Neural progenitor cell (in vitro differentiated cells): ENCODE measurements around the gene SNX5. TPM values are rescaled to one million over a fixed set of nuclear protein-coding genes. Genes with fewer than 3 reads are reported as not detected.

ENCODE experiments used
- DNase-seq: peaks from one replicate; pipeline ENCODE4 v3.0.0-alpha.2; 2016; ENCODE audit warnings: low spot score
- H2AFZ ChIP-seq: fragments of 200-600 bp; sonication (generic); replicated peaks from 2 replicates; pipeline ENCODE4 v1.6.1; 2016; ENCODE audit warnings: antibody characterized with exemption
- H3F3A ChIP-seq: fragments of 200-600 bp; sonication (generic); 2 replicates; pipeline ENCODE4 v1.6.1; 2016; ENCODE audit warnings: antibody characterized with exemption, low read depth
- H3K27ac ChIP-seq: fragments of 200-600 bp; sonication (generic); 2 replicates; pipeline ENCODE4 v1.5.1; 2016; ENCODE audit warnings: mild to moderate bottlenecking
- H3K27me3 ChIP-seq: fragments of 200-600 bp; sonication (generic); 2 replicates; pipeline ENCODE4 v1.6.1; 2016; ENCODE audit warnings: mild to moderate bottlenecking, moderate library complexity
- H3K36me3 ChIP-seq: fragments of 200-600 bp; sonication (generic); 2 replicates; pipeline ENCODE4 v1.5.1; 2016
- H3K4me1 ChIP-seq: fragments of 200-600 bp; sonication (generic); 2 replicates; pipeline ENCODE4 v1.6.1; 2016; ENCODE audit warnings: mixed run types
- H3K4me2 ChIP-seq: fragments of 200-600 bp; sonication (generic); 2 replicates; pipeline ENCODE4 v1.6.1; 2016
- H3K4me3 ChIP-seq: fragments of 200-600 bp; sonication (generic); 2 replicates; pipeline ENCODE4 v1.5.1; 2016
- H3K79me2 ChIP-seq: fragments of 200-600 bp; sonication (generic); 2 replicates; pipeline ENCODE4 v1.6.1; 2016; ENCODE audit warnings: low read depth
- H3K9ac ChIP-seq: fragments of 200-600 bp; sonication (generic); 2 replicates; pipeline ENCODE4 v1.6.1; 2016
- H3K9me3 ChIP-seq: fragments of 200-600 bp; sonication (generic); 2 replicates; pipeline ENCODE4 v1.5.1; 2016; ENCODE audit warnings: low read depth
- H4K20me1 ChIP-seq: fragments of 200-600 bp; sonication (generic); 2 replicates; pipeline ENCODE4 v1.6.1; 2016; ENCODE audit warnings: low read depth
- H3K27ac Mint-ChIP-seq: 3 replicates; pipeline ENCODE4 v1.8.0; 2021; ENCODE audit warnings: mixed read lengths
- H3K27me3 Mint-ChIP-seq: 2 replicates; pipeline ENCODE4 v1.8.0; 2022; ENCODE audit warnings: low read depth, mild to moderate bottlenecking, inconsistent platforms, moderate library complexity, mixed read lengths; ENCODE audit not compliant: insufficient read depth
- H3K36me3 Mint-ChIP-seq: 3 replicates; pipeline ENCODE4 v1.8.0; 2021; ENCODE audit warnings: mixed read lengths
- H3K4me1 Mint-ChIP-seq: 3 replicates; pipeline ENCODE4 v1.8.0; 2021; ENCODE audit warnings: mixed read lengths
- H3K4me3 Mint-ChIP-seq: 3 replicates; pipeline ENCODE4 v1.8.0; 2021; ENCODE audit warnings: mild to moderate bottlenecking, moderate library complexity, mixed read lengths
- H3K9me3 Mint-ChIP-seq: 3 replicates; pipeline ENCODE4 v1.8.0; 2020; ENCODE audit warnings: mixed read lengths
- EZH2 ChIP-seq: fragments of 200-600 bp; sonication (generic); IDR thresholded peaks from 2 replicates; pipeline ENCODE4 v1.6.1; 2017; ENCODE audit warnings: antibody characterized with exemption, mild to moderate bottlenecking, moderate library complexity
- EZH2phosphoT487 ChIP-seq: fragments of 200-600 bp; sonication (generic); IDR thresholded peaks from 2 replicates; pipeline ENCODE4 v1.6.1; 2017; ENCODE audit warnings: antibody characterized with exemption
- total RNA-seq: library from RNA; depleted of rRNA; stranded (reverse); fragments of >200 nt; gene quantifications from 2 replicates; pipeline ENCODE4 v1.2.3, GENCODE V29; 2015; ENCODE audit warnings: low replicate concordance
- TF ChIP-seq, protein P1 (sequence below): fragments of 200-600 bp; sonication (generic); IDR thresholded peaks from 2 replicates; pipeline ENCODE4 v1.5.1; 2017; ENCODE audit warnings: antibody characterized with exemption, mild to moderate bottlenecking

The SNX5 gene
- total RNA-seq, 1 donor from 2014 or later, result 226 TPM

DNA sequence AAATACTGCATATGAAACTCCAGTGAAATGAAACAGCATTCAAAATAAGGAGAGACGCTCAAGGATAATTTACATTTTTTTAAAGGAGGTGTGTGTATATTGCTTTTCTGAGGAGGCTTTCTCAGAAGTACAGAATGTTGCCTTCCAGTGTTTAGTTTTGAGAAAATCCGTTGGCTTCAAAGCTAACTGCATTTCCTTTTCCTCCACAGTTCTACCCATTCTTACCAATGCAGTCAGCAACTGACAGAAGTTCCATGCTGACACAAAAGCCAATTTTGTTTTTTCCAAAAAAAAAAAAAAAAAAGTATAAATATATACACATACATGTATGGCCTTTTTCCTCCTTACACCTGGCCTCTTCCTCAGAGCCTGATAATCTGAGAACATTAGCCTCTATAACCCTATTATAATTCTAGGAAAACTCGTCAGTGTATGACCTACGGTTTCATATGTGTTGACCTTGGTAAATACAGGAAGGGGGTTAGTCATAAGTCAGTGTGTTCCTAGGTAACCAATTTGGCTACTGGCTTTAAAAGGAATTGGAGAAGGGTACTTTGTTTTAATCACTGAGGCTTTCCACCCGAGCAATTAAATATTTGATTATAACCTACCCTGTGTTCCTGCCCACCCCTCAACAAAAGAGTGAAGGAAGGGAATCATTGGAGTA is 24.4 kb upstream of the SNX5 start:
- no peak for DNase-seq
- Histone ChIP-seq H3K79me2 (peaks cover 8% of the 10 kb centered on the region), H3K36me3 (no peaks in the 10 kb centered on the region), H3K9me3 (no peaks in the 10 kb centered on the region), H3K27ac (no peak overlapping the region), H3K9ac (no peak overlapping the region), H3F3A (no peaks in the 10 kb centered on the region), H3K4me1 (peaks cover 6% of the 10 kb centered on the region), H3K27me3 (no peaks in the 10 kb centered on the region), H2AFZ (no peak overlapping the region), H3K4me2 (no peak overlapping the region), H4K20me1 (no peaks in the 10 kb centered on the region), H3K4me3 (no peak overlapping the region)
- H3K4me1 Mint-ChIP-seq, result peaks cover 7% of the 10 kb centered on the region
- no peak overlapping the region for H3K4me3 Mint-ChIP-seq
- TF ChIP-seq, protein P1, sequence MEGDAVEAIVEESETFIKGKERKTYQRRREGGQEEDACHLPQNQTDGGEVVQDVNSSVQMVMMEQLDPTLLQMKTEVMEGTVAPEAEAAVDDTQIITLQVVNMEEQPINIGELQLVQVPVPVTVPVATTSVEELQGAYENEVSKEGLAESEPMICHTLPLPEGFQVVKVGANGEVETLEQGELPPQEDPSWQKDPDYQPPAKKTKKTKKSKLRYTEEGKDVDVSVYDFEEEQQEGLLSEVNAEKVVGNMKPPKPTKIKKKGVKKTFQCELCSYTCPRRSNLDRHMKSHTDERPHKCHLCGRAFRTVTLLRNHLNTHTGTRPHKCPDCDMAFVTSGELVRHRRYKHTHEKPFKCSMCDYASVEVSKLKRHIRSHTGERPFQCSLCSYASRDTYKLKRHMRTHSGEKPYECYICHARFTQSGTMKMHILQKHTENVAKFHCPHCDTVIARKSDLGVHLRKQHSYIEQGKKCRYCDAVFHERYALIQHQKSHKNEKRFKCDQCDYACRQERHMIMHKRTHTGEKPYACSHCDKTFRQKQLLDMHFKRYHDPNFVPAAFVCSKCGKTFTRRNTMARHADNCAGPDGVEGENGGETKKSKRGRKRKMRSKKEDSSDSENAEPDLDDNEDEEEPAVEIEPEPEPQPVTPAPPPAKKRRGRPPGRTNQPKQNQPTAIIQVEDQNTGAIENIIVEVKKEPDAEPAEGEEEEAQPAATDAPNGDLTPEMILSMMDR, result no peak
- TF ChIP-seq EZH2, result no peak
- TF ChIP-seq EZH2phosphoT487, result no peak
- H3K27me3 Mint-ChIP-seq, result peaks cover 3% of the 10 kb centered on the region
- H3K9me3 Mint-ChIP-seq, result no peaks in the 10 kb centered on the region
- no peak overlapping the region for H3K27ac Mint-ChIP-seq
- peaks cover 6% of the 10 kb centered on the region for H3K36me3 Mint-ChIP-seq

DNA sequence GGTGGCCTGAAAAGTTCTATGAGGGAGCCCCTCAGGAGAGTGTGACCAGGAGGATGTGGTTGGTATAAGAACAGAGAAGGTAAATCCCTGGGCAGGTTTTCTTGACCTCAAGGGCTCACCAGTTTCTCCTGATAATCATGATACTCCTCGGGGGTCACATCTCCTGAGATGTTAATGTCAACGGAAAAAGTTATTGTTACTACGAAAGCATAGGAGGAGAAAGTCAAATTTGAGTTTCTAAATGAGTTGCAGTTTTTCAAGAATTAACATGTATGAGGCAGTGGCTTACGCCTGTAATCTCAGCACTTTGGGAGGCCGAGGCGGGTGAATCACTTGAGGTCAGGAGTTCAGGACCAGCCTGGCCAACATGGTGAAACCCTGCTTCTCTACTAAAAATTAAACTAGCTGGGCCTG is 23.6 kb upstream of the SNX5 start:
- H3K4me3 ChIP-seq, result no peak overlapping the region
- Mint-ChIP-seq H3K36me3 (peaks cover 9% of the 10 kb centered on the region), H3K4me3 (no peak overlapping the region), H3K27me3 (peaks cover 3% of the 10 kb centered on the region), H3K4me1 (peaks cover 7% of the 10 kb centered on the region), H3K27ac (no peak overlapping the region), H3K9me3 (no peaks in the 10 kb centered on the region)
- H3K36me3 ChIP-seq, result no peaks in the 10 kb centered on the region
- no peaks in the 10 kb centered on the region for H3K27me3 ChIP-seq
- no peak overlapping the region for H3K4me2 ChIP-seq
- peaks cover 14% of the 10 kb centered on the region for H3K79me2 ChIP-seq
- no peak overlapping the region for H3K9ac ChIP-seq
- H3F3A ChIP-seq, result no peaks in the 10 kb centered on the region
- peaks cover 6% of the 10 kb centered on the region for H3K4me1 ChIP-seq
- no peaks in the 10 kb centered on the region for H3K9me3 ChIP-seq
- H4K20me1 ChIP-seq, result peaks cover 5% of the 10 kb centered on the region
- H3K27ac ChIP-seq, result no peak overlapping the region
- no peak for DNase-seq
- TF ChIP-seq EZH2phosphoT487 (no peak), EZH2 (no peak)
- TF ChIP-seq, protein P1, result no peak
- H2AFZ ChIP-seq, result no peak overlapping the region

DNA sequence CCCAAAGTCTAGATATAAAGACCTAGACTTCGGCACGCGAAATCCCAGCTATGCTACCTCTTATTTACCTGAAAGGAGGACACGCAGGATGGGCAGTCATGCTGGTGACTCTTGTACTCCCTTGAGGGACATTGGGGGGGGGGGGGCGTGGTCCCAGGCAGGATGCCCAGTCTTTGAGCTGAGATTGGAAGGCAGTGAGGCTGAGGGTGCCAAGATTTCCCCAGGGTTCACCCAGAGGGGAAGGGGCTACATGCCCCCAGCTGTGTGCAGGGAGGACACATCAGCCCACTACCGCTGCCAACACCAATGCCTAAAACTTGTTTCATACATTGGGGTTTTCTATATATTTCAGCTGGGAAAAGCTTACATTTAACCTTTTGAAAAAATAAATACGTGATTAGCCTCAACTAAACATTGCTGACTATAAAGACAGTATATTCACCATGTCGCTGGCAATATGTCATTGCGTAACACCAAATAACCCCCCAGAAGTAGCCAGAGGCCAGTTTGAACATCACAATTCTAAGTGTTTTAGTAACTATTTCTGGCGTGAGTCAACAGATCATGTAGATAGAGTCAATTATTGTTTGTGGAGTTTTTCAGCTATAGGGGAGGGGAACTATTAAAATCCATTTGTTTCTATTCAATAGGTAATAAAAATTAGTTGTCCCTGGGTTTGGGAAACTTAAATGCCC is 21.8 kb upstream of the SNX5 start:
- no peak overlapping the region for H3K27ac Mint-ChIP-seq
- Histone ChIP-seq H3K27me3 (no peaks in the 10 kb centered on the region), H4K20me1 (peaks cover 11% of the 10 kb centered on the region), H3K9me3 (no peaks in the 10 kb centered on the region), H3K4me3 (no peak overlapping the region), H3F3A (no peaks in the 10 kb centered on the region), H3K4me2 (no peak overlapping the region), H2AFZ (no peak overlapping the region), H3K79me2 (peaks cover 32% of the 10 kb centered on the region), H3K4me1 (no peaks in the 10 kb centered on the region), H3K9ac (no peak overlapping the region), H3K36me3 (no peaks in the 10 kb centered on the region), H3K27ac (no peak overlapping the region)
- no peak for DNase-seq
- H3K27me3 Mint-ChIP-seq, result no peaks in the 10 kb centered on the region
- H3K36me3 Mint-ChIP-seq, result peaks cover 11% of the 10 kb centered on the region
- no peaks in the 10 kb centered on the region for H3K4me1 Mint-ChIP-seq
- no peak overlapping the region for H3K4me3 Mint-ChIP-seq
- TF ChIP-seq, protein P1, result no peak
- TF ChIP-seq EZH2phosphoT487 (no peak), EZH2 (no peak)
- no peaks in the 10 kb centered on the region for H3K9me3 Mint-ChIP-seq
